Activated naive CD4-positive, alpha-beta T cell treated with anti-CD3 and anti-CD28 coated beads, Interleukin-2, amount 50 U/mL, for 72 hours (primary cell): ENCODE results near the gene CYP2C19. TPM values are rescaled to one million over a fixed set of nuclear protein-coding genes. Genes with fewer than 3 reads are reported as not detected.
"Not testable (repeated sequence)": the region's sequence is repeated elsewhere in the genome, so short reads cannot be mapped to it uniquely, and the experiment has no call there.

Source experiments
- ATAC-seq, 2 donors: fragments of 150-1000 bp; cut with Tn5 transposase; 2 replicates each; pipeline ENCODE4 v1.10.0; 2021; ENCODE audit warnings: mild to moderate bottlenecking in 2 of 2, moderate library complexity in 2 of 2
- DNase-seq, 2 donors: peaks; one replicate each; pipeline ENCODE4 v3.0.0; 2021 to 2022; ENCODE audit warnings: low spot score in 2 of 2
- H3K27ac Mint-ChIP-seq, 2 donors: one replicate each; pipeline ENCODE4 v1.8.0; 2022; ENCODE audit warnings: mild to moderate bottlenecking in 2 of 2, mixed read lengths in 2 of 2
- H3K36me3 Mint-ChIP-seq, 2 donors: one replicate each; pipeline ENCODE4 v1.8.0; 2022; ENCODE audit warnings: mixed read lengths in 2 of 2
- H3K9me3 Mint-ChIP-seq, 2 donors: one replicate each; pipeline ENCODE4 v1.8.0; 2022; ENCODE audit warnings: mixed read lengths in 2 of 2
- total RNA-seq, 2 donors: library from RNA; stranded (reverse); gene quantifications; one replicate each; pipeline ENCODE4 v1.2.3, GENCODE V29; 2022

CYP2C19 gene
- total RNA-seq, 2 donors from 2014 or later: not detected

DNA sequence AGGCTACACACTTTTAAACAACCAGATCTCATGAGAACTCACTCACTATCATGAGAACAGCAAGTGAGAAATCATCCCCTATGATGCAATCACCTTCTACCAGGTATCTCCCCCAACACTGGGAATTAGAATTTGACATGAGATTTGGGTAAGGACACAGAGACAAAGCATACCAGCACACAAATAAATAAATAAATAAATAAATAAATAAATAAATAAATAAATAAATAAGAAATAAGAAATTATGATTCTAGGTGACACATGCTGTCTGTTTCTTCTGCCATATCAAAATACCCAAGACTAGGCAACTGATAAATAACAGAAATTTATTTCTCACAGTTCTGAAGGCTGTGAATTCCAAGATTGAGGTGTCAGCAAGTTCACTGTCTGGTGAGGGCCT lies 88.8 kb downstream of the CYP2C19 start:
- H3K27ac Mint-ChIP-seq: no peak overlapping the region
- H3K9me3 Mint-ChIP-seq: peaks cover 5 to 17% of the 10 kb centered on the region in 2 donors
- ATAC-seq: no peak
- no peak for DNase-seq
- H3K36me3 Mint-ChIP-seq: no peaks in the 10 kb centered on the region

- ATAC-seq: no peak
- no peak for DNase-seq
- Mint-ChIP-seq H3K27ac (no peak overlapping the region), H3K9me3 (peaks cover 11 to 20% of the 10 kb centered on the region in 2 donors), H3K36me3 (no peaks in the 10 kb centered on the region)
Measured at GRCh38 chr10:94852438-94852837, 90.0 kb downstream of the CYP2C19 start.

- Mint-ChIP-seq H3K9me3 (peaks cover 14 to 20% of the 10 kb centered on the region in 2 donors), H3K36me3 (no peaks in the 10 kb centered on the region), H3K27ac (no peak overlapping the region)
- DNase-seq (no peak), ATAC-seq (no peak)
Measured at GRCh38 chr10:94853065-94853464, 90.6 kb downstream of the CYP2C19 start.

- H3K27ac Mint-ChIP-seq: no peak overlapping the region
- H3K36me3 Mint-ChIP-seq: no peaks in the 10 kb centered on the region
- peaks cover 6 to 23% of the 10 kb centered on the region in 2 donors for H3K9me3 Mint-ChIP-seq
- DNase-seq: no peak
- no peak for ATAC-seq
Measured at GRCh38 chr10:94858005-94858404, 95.5 kb downstream of the CYP2C19 start.

DNA sequence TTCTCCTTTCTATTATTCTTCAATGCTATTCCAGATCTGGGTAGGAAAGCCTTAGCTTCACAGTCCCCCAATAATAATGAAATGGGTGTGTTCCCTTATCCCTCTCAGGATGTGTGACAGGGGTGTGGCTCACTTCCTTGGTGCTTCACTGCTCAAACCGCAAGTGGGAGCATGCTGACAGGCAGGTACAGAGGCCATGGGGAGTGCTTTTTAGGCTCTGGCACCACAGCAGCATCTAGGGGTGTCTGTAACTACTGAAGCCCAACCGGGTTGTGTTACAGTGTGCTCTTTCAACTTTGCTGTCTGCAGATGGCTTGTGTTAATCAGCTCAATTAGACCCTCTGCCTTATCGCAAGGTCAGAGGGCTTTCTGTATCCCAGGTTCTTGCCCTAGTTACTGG lies 96.6 kb downstream of the CYP2C19 start:
- Mint-ChIP-seq H3K36me3 (no peaks in the 10 kb centered on the region), H3K9me3 (peaks cover 10 to 21% of the 10 kb centered on the region in 2 donors), H3K27ac (no peak overlapping the region)
- DNase-seq: no peak
- ATAC-seq: no peak

DNA sequence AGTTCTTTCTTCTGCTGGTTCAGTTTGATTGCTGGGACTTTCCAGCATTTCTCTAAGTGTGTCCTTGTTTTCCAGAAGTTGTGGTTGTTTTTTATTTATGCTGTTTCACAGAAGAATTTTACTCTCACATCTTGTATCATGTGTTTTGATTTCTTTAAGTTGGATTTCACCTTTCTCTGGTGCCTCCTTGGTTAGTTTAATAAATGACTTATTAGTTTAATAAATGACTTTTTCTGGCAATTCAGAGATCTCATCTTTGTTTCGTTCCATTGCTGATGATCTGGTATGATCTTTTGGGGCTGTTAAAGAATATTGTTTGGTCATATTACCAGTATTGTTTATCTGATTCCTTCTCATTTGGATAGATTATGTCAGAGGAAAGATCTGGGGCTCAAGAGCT lies 116.2 kb downstream of the CYP2C19 start:
- DNase-seq (no peak), ATAC-seq (no peak)
- Mint-ChIP-seq H3K36me3 (no peaks in the 10 kb centered on the region), H3K9me3 (peaks cover 22 to 28% of the 10 kb centered on the region in 2 donors), H3K27ac (no peak overlapping the region)

GRCh38 chr10:94879214-94879613 lies 116.7 kb downstream of the CYP2C19 start:
- Mint-ChIP-seq H3K36me3 (no peaks in the 10 kb centered on the region), H3K9me3 (peaks cover 22 to 31% of the 10 kb centered on the region in 2 donors), H3K27ac (no peak overlapping the region)
- no peak for ATAC-seq
- no peak for DNase-seq

DNA sequence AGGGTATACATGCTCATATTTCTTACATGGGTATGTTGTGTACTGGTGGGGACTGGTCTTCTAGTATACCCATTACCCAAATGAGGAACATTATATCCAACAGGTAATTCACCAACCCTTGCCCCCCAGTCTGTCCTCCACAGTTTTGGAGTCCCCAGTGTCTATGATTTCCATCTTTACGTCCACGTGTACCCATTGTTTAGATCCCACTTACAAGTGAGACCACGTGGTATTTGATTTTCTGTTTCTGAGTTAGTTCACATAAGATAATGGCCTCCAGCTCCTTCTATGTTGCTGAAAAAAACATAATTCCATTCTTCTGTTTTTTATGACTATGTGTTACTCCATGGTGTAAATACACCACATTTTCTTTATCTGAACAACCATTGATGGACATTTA lies 126.6 kb downstream of the CYP2C19 start:
- DNase-seq: no peak
- H3K9me3 Mint-ChIP-seq: peaks cover 4% of the 10 kb centered on the region in 2 donors
- no peak for ATAC-seq
- H3K36me3 Mint-ChIP-seq: no peaks in the 10 kb centered on the region
- H3K27ac Mint-ChIP-seq: no peak overlapping the region

GRCh38 chr10:94890264-94891022 lies 128.0 kb downstream of the CYP2C19 start:
- no peak overlapping the region for H3K27ac Mint-ChIP-seq
- ATAC-seq (no peak), DNase-seq (no peak)
- no peaks in the 10 kb centered on the region for H3K36me3 Mint-ChIP-seq
- peaks cover 3 to 4% of the 10 kb centered on the region in 2 donors for H3K9me3 Mint-ChIP-seq

DNA sequence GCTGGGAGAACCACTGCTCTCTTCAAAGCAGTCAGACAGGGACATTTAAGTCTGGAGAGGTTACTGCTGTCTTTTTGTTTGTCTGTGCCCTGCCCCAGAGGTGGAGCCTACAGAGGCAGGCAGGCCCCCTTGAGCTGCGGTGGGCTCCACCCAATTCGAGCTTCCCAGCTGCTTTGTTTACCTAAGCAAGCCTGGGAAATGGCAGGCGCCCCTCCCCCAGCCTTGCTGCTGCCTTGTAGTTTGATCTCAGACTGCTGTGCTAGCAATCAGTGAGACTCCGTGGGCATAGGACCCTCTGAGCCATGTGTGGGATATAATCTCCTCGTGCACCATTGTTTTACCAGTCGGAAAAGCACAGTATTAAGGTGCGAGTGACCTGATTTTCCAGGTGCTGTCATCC lies 135.9 kb downstream of the CYP2C19 start:
- H3K27ac Mint-ChIP-seq, H3K36me3 Mint-ChIP-seq, DNase-seq, ATAC-seq: not testable (repeated sequence)
- peaks cover 6 to 15% of the 10 kb centered on the region in 2 donors for H3K9me3 Mint-ChIP-seq

DNA sequence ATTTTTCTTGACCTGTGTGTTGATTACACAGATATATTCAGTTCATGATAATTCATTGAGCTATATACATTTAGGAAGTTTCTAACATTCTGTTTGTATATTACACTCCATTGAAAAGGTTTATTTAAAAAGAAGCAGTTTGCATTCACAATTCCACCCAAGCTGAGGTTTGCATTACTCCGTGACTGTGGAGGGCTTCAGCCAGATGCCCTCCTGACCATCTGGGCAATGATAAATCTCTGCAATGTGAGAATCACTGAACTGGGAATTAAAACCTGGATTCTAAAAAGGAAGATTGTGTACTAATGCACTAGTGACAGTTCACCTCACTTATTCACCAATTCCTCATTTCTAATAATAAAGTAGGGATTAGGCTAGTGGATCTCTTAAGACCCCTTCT lies 139.6 kb downstream of the CYP2C19 start:
- no peak for ATAC-seq
- Mint-ChIP-seq H3K27ac (no peak overlapping the region), H3K9me3 (peaks cover 3 to 6% of the 10 kb centered on the region in 2 donors), H3K36me3 (peaks cover 0 to 6% of the 10 kb centered on the region in 2 donors)
- no peak for DNase-seq

GRCh38 chr10:94902570-94902969 lies 140.1 kb downstream of the CYP2C19 start:
- no peak for ATAC-seq

More at GRCh38 chr10:94902570-94902969, 140.1 kb downstream of the CYP2C19 start:
- peaks cover 0 to 6% of the 10 kb centered on the region in 2 donors for H3K36me3 Mint-ChIP-seq
- H3K9me3 Mint-ChIP-seq: peaks cover 2 to 3% of the 10 kb centered on the region in 2 donors
- DNase-seq: no peak
- H3K27ac Mint-ChIP-seq: no peak overlapping the region

Other genes with a start within 250 kb of the CYP2C19 start
- gene HELLS, start 216.9 kb upstream of the CYP2C19 start, total RNA-seq: 100 to 1,000 TPM; 144 to 161 TPM
- under 1 TPM in 1 of 2 donors, not detected in 1; 0.68 TPM for gene CYP2C18, start 79.0 kb upstream of the CYP2C19 start, total RNA-seq
- not detected for gene CYP2C9, start 176.0 kb downstream of the CYP2C19 start, total RNA-seq